NT2/D1 (cell line): ENCODE results near the gene TACC2.
A peak's percentile ranks its signal among the peaks of the same experiment; 100 is the strongest.

ENCODE experiments used
- DNase-seq: peaks from one replicate; pipeline ENCODE4 v3.0.0-alpha.2; 2011; ENCODE audit warnings: low read depth, low spot score
- H3K27me3 ChIP-seq: 2 replicates; pipeline ENCODE4 v1.6.0; 2011; ENCODE audit warnings: mild to moderate bottlenecking; ENCODE audit not compliant: insufficient read length, insufficient read depth
- H3K36me3 ChIP-seq: 2 replicates; pipeline ENCODE4 v1.6.1; 2011; ENCODE audit warnings: mild to moderate bottlenecking, low read length, mixed read lengths; ENCODE audit not compliant: insufficient read depth, insufficient read length
- H3K4me1 ChIP-seq: 2 replicates; pipeline ENCODE4 v1.5.1; 2011; ENCODE audit not compliant: insufficient read depth, insufficient read length
- H3K4me3 ChIP-seq: 2 replicates; pipeline ENCODE4 v1.5.1; 2011; ENCODE audit warnings: low read depth; ENCODE audit not compliant: insufficient read length
- H3K9ac ChIP-seq: 2 replicates; pipeline ENCODE4 v1.6.0; 2011; ENCODE audit warnings: low read depth; ENCODE audit not compliant: insufficient read length
- H3K9me3 ChIP-seq: 2 replicates; pipeline ENCODE4 v1.5.1; 2011; ENCODE audit warnings: mild to moderate bottlenecking, low read length; ENCODE audit not compliant: insufficient read depth
- SUZ12 ChIP-seq: IDR thresholded peaks from 2 replicates; pipeline ENCODE4 v1.6.1; 2011; ENCODE audit not compliant: insufficient read length, insufficient read depth; ENCODE audit errors: extremely low read depth
- YY1 ChIP-seq: IDR thresholded peaks from 2 replicates; pipeline ENCODE4 v1.6.1; 2011; ENCODE audit not compliant: insufficient read length, insufficient read depth
- ZNF274 ChIP-seq: IDR thresholded peaks from 2 replicates; pipeline ENCODE4 v1.6.1; 2011; ENCODE audit warnings: mild to moderate bottlenecking, low read depth, low read length

The TACC2 gene

DNA sequence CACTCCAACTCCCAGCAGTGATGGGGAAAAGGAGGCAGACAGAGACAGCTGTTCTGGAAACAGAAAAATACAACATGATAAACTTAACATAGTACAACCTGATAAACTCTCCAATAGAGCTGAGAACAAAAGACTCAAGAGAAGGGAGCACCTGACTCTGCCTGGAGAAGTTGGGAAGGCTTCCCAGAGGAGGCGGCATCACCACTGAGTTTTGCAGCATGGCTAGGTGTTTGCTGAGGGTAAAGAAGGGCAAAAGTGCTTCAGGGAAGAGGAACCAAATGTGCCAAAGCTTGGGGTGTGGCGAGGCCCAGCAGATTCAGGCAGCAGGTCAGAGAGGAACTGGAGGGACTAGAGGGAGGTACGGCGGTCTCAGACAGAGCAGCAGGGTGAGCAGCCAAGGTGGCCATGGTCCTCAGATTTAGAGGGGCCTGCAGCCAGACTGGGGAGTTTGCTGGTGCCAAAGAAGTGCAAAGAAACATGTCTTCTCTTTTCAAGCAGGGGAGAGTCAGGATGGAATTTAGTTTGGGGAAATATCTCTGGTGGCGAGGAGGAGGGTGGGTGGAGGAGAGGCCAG is 162.2 kb downstream of the TACC2 start:
- Histone ChIP-seq H3K4me3 (no peak overlapping the region), H3K4me1 (peaks cover 9% of the 10 kb centered on the region), H3K27me3 (no peaks in the 10 kb centered on the region), H3K36me3 (no peaks in the 10 kb centered on the region), H3K9ac (no peak overlapping the region), H3K9me3 (no peaks in the 10 kb centered on the region)
- no peak for DNase-seq
- TF ChIP-seq SUZ12: no peak
- TF ChIP-seq YY1: no peak
- TF ChIP-seq ZNF274: no peak

DNA sequence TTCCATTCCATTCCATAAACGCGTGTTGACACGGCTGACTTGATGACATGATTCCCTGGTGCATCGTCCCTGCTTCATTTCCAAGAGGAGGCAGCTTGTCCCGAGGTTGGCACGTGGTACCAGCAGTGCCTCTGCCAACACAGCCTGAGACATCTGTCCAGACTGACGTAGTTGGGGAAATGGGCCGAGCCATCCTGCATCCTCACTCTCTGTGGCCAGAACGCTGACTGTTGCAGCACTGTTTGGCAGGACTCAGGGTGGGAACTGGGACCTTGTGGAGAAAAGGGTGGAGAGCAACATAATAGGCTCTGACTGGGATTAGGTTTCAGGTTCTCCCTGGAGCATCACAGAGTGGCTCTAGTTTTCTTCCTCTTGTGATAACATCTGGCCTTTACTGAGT is 163.6 kb downstream of the TACC2 start:
- H3K4me1 ChIP-seq: peaks cover 9% of the 10 kb centered on the region
- no peaks in the 10 kb centered on the region for H3K27me3 ChIP-seq
- no peak for DNase-seq
- H3K9ac ChIP-seq: no peak overlapping the region
- no peaks in the 10 kb centered on the region for H3K9me3 ChIP-seq
- TF ChIP-seq ZNF274 (no peak), SUZ12 (no peak), YY1 (no peak)
- no peak overlapping the region for H3K4me3 ChIP-seq
- H3K36me3 ChIP-seq: no peaks in the 10 kb centered on the region

DNA sequence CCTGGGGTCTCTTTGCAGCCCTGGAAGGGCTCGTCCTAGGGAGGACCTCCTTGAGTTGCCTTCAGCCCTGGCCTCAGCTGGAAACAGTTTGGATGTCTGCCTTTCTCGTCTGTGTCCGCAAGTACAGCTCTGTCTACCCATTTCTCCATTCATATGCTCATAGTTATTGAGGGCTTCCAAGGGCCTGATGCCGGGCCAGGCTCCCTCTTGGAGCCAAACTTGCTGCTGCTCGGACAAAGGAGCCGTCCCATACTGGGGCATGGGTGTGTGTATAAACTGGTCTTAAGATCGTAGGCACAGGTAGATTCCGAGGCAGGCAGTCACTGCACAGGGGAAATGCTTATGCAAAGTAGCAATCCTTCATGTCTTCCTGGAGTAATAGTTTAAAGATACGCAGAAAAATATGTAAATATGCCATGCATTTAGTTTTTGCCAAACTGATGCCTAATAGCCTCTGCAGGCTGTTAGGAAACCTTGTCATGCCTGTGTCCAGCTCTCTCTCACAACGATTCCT is 165.1 kb downstream of the TACC2 start:
- H3K4me1 ChIP-seq: peaks cover 7% of the 10 kb centered on the region
- H3K9me3 ChIP-seq: no peaks in the 10 kb centered on the region
- H3K4me3 ChIP-seq: no peak overlapping the region
- no peak for DNase-seq
- H3K36me3 ChIP-seq: no peaks in the 10 kb centered on the region
- no peaks in the 10 kb centered on the region for H3K27me3 ChIP-seq
- H3K9ac ChIP-seq: no peak overlapping the region
- TF ChIP-seq SUZ12: no peak
- TF ChIP-seq YY1: no peak
- TF ChIP-seq ZNF274: no peak

DNA sequence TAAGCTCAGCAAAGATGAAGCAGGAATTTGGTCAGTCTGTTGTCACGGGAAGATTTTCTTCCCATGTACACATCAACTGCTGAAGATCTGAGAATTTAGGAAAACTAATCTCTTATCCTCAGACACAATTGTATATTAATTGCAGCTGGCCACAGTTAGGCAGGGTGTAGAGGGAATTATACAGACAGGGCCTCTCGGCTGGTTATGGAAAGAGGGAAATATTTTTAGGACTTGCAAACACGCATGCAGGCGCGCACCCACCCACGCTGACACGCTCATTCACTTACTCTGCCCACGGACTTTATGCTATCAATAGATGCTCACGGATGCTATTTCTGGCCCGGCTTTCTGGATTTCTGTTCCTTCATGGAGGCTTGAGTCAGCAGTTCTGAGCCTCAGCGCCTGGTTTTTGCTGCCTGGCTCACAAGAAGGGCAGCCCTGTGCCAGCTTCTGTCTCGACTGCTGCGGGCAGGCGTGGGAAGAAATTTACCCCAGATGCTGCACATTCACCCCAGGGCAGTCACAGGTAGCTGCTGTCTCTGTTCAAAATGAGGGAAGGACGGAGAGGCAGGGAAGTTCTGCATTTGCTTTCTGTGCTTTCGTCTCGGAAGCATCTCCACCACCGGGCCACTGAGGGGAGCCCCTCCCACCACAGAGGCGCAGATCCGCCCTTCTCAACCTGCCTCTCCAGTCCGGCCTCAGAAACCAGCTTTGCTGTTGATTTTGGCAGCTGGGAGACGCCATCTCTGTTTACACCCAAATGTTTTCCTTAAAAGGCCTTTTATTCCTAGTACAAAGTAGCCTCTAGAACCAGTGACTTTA is 165.8 kb downstream of the TACC2 start:
- Histone ChIP-seq H3K9me3 (no peaks in the 10 kb centered on the region), H3K27me3 (no peaks in the 10 kb centered on the region), H3K36me3 (no peaks in the 10 kb centered on the region), H3K4me1 (peaks cover 10% of the 10 kb centered on the region), H3K4me3 (no peak overlapping the region), H3K9ac (peak overlapping the region; percentile 34)
- TF ChIP-seq YY1 (no peak), SUZ12 (no peak), ZNF274 (no peak)
- no peak for DNase-seq

DNA sequence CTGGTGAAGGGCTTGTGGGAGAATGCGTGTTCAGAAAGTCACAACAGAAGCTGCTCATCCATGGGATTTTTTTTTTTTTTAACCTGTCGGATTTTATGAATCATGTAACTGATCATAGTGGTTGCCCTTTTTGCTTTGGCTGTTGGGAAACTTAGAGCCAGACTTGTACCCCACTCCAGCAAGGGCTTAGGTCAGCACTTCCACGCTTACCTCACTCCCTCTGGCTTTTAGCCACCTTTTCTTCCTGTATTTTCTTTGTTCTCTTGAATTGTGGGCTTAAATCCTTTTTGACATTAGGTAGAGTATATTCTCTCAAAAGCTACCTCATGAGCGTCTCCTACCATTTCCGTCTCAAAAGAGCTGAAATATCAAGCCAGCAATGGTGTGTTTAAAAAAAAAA is 168.5 kb downstream of the TACC2 start:
- TF ChIP-seq YY1: no peak
- TF ChIP-seq SUZ12: no peak
- no peak for TF ChIP-seq ZNF274
- Histone ChIP-seq H3K36me3 (no peaks in the 10 kb centered on the region), H3K9me3 (no peaks in the 10 kb centered on the region), H3K4me3 (no peak overlapping the region), H3K9ac (no peak overlapping the region), H3K27me3 (no peaks in the 10 kb centered on the region), H3K4me1 (peaks cover 8% of the 10 kb centered on the region)
- no peak for DNase-seq

DNA sequence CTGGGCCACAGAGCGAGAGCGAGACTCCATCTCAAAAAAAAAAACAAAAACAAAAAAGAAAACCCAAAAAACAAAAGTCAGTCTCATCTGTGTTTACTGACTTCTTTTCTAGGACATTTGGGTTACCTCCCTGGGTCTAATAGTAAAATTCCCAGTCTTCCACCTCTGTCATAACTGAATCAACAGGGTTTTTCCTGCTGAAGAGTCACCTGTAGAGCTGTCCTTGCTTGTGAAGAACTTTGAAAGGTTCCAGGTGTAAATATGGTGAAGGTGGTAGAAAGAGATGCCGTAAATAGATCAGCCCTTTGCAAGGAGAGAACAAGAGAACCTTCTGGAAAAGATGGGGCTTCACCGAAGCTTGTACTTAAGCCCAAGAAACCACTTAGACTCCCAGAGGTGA is 169.4 kb downstream of the TACC2 start:
- TF ChIP-seq YY1 (no peak), ZNF274 (no peak), SUZ12 (no peak)
- no peaks in the 10 kb centered on the region for H3K9me3 ChIP-seq
- H3K4me1 ChIP-seq: peaks cover 10% of the 10 kb centered on the region
- no peaks in the 10 kb centered on the region for H3K27me3 ChIP-seq
- H3K9ac ChIP-seq: no peak overlapping the region
- no peaks in the 10 kb centered on the region for H3K36me3 ChIP-seq
- H3K4me3 ChIP-seq: no peak overlapping the region
- no peak for DNase-seq

DNA sequence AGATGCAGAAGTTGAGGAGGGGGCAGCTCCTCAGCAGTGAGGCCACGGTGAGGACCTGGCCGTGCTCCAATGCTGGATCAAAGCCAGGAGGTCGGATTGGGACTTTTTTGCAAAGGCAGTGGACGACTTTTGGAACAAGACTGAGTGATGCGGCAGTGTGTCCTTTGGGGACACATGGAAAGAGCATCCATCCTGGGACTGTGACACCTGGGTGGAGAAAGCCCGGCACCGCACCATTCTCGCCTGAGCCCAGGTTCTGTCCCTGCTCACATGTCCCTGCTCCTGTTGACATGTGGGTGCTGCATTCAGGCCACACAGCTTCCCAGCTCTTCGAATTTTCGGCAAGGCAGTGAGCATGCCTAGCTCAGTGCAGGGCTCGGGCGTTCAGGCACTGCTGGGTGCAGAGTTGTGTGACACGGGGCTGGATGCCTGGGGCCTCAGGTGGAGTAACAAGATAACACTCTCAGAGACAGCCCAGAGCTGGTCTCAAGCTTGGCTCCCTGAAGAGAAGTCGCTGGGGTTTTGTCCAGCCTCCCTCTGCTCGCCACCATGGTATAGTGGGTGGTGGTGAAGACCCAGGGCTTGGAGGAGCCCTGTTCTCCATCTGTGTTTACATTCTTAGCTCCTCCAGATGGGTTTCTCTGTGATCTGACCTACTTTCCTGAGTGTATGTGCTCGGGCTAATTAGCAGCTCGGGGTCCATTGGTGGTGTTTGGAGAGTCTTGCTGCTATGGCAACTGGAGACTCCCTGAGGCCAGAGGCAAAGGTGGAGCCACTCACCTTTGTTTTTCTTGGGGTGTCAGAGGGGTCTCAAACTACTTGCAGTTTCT is 170.4 kb downstream of the TACC2 start:
- no peak overlapping the region for H3K9ac ChIP-seq
- TF ChIP-seq YY1 (no peak), SUZ12 (no peak), ZNF274 (no peak)
- H3K9me3 ChIP-seq: no peaks in the 10 kb centered on the region
- no peak for DNase-seq
- H3K4me1 ChIP-seq: peaks cover 8% of the 10 kb centered on the region
- H3K27me3 ChIP-seq: peaks cover 4% of the 10 kb centered on the region
- H3K4me3 ChIP-seq: no peak overlapping the region
- no peaks in the 10 kb centered on the region for H3K36me3 ChIP-seq
